Measurements from ENCODE around the gene FZD2.
"Not testable (repeated sequence)": the region's sequence is repeated elsewhere in the genome, so short reads cannot be mapped to it uniquely, and the experiment has no call there.

FZD2 gene

DNA sequence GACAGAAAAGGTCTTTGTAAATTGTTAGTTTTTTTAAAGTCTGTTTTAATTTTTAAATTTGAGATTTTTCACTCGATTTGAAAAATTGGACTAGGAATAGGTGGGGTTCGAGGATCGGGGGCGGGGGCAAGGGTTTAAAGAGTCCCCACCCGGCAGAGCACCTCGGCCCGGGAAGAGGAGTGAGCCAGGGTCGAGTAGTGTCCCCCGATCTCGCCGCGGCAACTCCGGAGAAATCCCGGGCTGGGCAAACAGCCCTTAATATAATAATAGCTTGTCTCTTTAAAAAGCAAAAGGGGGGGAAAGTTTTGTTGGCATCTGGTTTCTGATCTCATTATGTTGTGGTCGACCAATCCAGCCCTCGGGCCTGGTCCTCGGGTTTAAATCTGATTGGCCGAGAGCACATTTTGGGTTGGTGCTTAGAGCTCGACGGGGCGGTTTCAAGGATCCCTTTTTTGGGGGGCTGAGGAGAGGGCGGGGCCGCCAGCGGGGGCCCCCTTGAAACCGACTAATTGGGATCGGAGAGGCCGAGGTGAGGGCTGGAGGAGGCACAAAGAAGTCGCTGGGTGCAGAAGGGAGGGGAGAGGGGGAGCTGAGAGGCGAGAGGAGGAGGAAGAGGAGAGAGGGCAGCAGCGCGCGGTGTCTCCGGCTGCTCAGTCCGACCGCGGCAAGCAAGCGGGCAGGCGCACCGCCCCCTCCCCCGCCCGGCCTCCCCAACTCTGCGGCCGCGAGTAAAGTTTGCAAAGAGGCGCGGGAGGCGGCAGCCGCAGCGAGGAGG, at the start of gene FZD2:
Gene FZD2 (plus strand): TSS at position 653 of the 775 bp plus-strand sequence. CDS start 205 bp downstream, outside the sequence.
- peak; percentile 30 to 31 for DNase-seq (ENCODE audit: low read depth in 2 of 2)

DNA sequence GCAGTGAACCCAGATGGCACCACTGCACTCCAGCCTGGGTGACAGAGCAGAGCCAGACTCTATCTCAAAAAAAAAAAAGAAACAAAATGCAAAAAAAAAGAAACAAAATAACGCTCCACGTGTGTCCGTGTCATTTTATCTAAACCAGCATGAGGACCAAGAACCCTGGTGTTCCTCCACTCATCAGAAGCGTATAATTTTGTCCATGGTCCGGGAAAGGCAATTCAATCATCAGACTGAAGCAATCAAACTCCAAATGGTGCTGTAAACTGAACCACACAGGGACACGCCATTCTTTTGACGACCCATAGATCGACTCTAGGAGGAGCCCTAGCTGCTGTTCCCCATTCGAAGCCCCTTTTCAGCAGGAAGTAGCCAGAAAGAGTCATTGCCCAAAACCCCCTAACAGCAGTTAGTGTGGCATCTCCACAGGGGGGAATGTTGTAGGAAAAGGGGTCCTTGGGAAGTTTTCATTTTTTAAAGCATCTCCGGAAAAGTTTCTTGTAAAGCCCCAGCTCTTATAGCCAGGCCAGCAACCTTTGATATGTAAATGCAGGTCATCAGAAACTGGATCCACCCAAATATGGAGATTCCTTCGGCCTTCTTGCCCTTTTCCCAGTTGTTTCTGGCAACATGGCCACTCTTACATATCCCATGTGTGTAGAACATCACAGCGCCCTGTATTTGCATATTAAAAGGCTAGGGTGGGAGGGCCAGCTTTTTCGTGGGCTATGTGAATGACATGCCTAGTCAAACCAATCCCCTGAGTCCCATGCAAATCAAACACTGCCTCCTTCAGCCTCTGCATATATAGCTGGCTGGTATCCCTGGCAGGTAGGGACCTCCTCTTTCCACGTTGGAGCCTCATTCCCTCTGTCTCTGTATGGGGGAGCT, 45.8 kb upstream of the FZD2 start:
- not testable (repeated sequence) for DNase-seq (ENCODE audit: low read depth in 2 of 2)

DNA sequence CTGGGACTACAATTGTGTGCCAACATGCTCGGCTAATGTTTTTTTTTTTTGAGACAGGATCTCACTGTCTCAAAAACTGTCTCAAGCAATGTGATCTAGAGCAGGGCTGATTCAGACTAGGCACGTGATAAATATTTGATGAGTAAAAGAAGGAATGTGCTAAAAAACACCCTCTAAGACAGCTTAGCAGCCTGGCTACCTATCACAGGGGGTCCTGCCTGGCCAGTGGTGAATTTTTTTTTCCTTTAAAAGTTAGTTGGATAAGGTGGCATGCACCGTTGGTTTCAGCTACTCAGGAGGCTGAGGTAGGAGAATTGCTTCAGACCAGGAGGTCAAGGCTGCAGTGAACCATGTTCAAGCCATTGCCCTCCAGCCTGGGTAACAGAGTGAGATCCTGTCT, 39.3 kb upstream of the FZD2 start:
- no peak for DNase-seq (ENCODE audit: low read depth in 2 of 2)

DNA sequence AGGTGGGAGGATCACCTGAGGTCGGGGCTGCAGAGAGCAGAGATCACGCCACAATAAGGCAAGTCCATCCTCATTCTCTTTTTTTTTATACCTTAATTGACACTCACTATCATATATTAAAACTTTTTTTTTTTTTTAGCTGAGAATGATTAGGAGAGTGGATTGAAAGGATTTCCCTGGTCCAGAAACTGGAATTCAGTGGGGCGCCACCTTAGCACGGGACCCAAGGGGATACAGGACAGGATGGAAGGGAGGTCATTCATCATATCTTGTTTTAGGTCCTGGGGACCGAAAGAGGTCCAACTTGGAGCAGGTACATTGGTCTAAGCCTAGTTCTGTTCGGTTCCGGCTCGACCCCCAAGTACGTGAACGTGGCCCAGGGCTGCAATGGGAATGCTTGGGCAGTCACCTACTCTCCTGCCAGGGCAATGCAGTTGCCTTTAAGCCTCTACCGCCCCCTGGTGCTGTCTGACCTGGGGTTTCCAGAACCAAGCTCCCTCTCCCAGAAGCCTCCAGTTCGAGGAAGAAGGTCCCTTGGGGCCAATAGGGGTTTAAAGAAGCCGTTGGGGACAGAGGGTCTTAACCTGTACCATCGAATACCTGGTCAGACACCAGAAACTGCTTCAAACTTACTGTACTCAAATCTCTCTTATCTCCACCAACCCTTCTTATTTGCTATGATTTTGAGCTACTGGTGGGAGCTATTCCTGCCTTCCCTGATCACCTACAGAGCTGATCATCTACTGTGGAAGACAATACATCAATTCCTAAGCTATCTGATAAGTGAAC, 34.2 kb upstream of the FZD2 start:
- DNase-seq (ENCODE audit: low read depth in 2 of 2), result peak; percentile 33 to 54

GRCh38 chr17:44523672-44523972, 33.7 kb upstream of the FZD2 start:
- DNase-seq (ENCODE audit: low read depth in 2 of 2), result no peak

GRCh38 chr17:44527102-44527501, 30.2 kb upstream of the FZD2 start:
- no peak for DNase-seq (ENCODE audit: low read depth in 2 of 2)

DNA sequence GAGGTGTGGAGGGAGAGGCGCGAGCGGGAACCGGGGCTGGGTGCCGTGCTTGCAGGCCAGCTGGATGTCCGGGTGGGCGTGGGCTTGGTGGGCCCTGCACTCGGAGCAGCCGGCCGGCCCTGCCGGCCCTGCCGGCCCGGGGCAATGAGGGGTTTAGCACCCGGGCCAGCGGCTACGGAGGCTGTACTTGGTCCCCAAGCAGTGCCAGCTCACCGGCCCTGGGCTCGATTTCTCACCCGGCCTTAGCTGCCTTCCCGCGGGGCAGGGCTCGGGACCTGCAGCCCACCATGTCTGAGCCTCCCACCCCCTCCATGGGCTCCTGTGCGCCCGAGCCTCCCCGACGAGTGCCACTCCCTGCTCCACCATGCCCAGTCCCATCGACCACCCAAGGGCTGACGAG, 29.3 kb upstream of the FZD2 start:
- DNase-seq (ENCODE audit: low read depth in 2 of 2), result no peak

- no peak for DNase-seq (ENCODE audit: low read depth in 2 of 2)
These were observed 27.4 kb upstream of the FZD2 start for GRCh38 chr17:44529864-44530263.

DNA sequence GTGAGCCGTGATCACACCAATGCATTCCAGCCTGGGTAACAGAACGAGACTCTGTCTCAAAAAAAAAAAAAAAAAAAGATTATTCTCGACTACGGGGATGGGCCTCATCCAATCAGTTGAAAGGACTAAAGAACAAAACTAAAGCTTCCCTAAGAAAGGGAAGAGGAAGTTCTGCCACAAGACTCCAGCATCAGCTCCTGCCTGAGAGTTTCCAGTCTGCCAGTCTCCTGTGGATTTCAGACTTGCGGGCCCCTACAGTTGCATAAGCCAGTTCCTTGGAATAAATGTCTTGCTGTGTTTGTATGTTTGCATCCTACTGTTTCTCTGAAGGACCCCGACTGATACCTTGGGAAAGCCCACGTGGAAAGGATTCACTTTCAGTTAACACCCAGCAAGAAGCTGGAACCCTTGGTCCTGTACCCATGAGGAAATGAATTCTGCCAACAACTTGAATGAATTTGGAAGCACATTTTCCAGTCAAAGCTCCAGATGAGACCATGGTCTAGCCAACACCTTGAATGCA, 26.3 kb upstream of the FZD2 start:
- DNase-seq (ENCODE audit: low read depth in 2 of 2), result no peak

GRCh38 chr17:44533533-44534246, 23.6 kb upstream of the FZD2 start:
- peak; percentile 74 to 75 for DNase-seq (ENCODE audit: low read depth in 2 of 2)

DNA sequence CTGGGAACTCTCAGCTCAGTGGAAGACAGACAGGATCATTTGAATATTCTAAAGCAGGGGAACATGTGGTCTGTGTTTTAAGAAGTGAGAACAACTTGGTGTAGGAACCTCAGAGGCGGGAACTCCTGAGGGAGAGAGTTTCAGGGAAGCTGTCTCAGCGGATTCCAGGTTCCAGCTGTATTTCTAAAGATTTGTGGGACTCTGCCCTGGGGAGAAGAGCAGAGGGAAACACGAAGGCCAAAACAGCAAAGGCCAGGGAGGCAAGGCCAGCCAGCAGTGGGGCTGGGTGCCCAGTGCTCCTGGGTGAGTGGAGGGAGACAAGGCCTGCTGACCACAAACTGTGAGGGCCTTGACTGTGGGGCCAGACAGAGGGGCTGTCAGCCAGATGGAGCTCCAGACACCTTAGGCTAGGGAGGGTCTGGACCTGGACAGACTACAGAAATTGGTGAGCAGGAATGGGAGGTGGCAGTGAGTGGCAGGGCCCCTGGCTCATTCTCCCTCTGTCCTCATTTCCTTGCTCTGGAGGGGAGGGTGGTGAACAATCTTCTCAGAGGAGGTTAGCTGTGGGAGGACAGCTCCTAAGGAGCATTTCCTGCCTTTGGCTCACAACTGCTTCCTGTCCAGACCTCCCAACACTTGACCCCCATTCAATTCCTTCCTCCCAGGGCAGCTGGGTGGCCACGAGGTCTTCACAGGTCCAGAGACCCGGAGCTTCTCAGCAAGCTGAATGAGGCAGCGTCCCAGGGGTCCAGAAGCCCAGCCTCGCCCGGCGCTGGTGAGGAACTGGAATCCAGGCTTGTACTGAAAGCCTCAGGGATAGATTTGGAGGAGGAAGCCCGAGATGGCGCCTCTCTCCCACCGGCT, 21.0 kb upstream of the FZD2 start:
- DNase-seq (ENCODE audit: low read depth in 2 of 2), result no peak

DNA sequence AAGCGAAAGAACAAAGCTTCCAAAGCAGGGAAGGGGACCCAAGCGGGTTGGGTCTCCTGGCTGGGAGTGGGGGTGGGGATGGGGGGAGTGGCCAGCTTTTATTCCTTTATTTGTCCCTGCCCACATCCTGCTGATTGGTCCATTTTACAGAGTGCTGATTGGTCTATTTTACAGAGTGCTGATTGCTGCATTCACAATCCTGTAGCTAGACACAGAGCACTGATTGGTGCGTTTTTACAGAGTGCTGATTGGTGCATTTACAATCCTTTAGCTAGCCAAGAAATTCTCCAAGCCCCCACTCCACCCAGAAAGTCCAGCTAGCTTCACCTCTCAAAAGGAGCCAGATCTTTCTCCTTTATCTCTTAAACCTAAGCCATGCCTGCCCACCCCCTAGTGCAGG, 19.4 kb upstream of the FZD2 start:
- not testable (repeated sequence) for DNase-seq (ENCODE audit: low read depth in 2 of 2)

- DNase-seq (ENCODE audit: low read depth in 2 of 2), result no peak
These were observed 17.6 kb upstream of the FZD2 start for GRCh38 chr17:44539673-44540072.

DNA sequence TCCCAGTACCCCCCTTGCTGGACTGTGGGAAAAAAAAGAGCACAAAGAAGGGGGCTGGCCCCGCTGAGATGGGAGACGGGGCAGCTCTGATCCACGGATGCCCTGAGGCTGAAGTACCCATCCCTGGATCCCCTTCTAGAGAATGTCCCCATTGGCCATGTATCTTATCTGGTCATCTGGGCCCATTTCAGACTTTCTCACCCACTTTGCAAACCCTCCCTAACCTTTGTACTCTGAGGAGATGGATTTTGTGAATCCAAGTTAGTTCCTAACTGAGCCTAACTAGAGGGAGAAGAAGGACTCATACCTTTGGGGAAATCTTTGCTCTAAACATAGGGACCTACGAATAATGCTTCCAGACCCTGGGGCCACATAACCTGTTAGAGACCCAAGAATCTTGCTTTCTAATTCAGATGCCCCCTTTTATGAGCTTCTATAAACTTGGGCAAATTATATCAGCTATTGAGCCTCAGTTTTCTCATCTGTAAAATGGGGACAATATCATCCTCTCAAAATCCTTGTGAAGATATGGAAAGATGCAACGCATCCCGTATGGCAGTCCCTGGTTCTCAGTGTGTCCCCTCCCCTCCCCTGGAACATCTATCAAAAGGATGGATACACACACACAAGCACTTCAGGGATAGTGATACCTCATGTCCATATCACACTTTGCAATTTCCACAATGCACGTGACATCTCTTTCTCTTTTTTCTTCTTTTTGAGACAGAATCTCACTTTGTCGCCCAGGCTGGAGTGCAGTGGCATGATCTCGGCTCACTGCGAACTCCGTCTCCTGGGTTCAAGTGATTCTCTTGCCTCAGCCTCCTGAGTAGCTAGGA, 16.8 kb upstream of the FZD2 start:
- DNase-seq (ENCODE audit: low read depth in 2 of 2), result no peak

DNA sequence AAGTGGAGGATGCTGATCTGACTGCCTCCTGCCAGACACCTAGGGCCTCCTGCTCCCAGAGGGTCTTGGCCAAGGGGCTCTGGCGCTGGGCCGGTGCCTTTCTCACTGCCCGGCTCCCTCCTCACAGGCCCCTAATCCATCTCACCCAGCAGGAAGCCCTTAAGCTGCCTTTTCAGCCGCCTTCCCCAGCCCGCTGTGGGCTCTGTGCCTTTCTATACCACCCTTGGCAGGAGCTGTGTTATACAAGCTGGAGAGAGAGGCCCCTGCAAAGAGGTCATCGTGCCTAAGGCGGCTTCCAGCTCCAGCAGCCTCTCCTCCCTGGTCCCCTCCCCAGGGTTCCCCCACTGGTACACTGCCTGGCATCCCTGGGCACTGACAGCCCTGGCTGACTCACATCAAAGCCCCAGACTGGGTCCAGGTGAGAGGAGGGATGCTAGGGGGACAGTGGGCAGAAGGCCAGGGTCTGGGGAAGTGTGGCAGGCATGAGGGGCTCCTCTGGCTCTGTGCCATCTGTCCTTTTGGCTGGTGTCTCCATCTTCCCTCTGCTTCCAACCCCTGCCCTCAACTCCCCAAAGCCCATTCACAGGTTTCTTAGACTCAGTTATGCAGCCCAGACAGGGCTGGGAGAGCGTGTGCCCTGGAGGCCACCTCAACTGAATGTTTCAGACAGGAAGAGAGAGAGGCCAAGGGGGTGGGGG, 15.3 kb upstream of the FZD2 start:
- no peak for DNase-seq (ENCODE audit: low read depth in 2 of 2)

DNA sequence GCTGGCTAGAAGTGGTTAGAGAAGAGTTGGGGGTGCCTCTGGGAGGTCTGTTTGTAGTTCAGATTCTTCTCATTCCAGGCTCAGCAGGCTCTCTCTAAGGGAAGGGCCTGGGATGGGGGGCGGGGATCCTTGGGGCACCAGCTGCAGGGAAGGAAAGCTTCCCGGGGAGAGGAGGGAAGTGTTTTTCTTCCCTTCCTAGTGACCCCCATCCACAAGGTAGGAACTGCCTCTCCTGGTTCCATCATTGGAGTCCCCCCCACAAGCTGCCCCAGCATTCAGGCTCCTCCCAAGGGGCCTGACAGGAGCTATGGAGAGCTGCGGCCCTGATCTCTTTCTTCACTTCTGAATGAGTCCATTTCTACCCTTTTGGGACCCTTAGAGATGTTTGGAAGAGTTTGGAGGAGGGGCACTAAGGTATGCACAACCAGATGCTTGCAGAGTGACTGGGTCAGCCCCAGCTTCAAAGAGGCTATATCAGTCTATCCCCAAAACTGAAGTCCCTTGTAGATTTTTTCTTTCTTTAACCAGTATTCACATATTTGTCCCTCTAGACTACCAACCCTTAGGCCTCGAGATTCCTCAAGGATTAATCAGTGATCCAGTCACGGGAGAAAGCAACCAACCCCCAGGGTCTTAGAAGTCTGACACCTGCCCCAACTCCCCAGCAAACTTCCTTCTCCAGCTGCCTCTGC, 13.9 kb upstream of the FZD2 start:
- DNase-seq (ENCODE audit: low read depth in 2 of 2), result no peak

GRCh38 chr17:44543905-44544523, 13.3 kb upstream of the FZD2 start:
- DNase-seq (ENCODE audit: low read depth in 2 of 2), result no peak
